HG03025 (cell line): ENCODE measurements around the gene PAK2.
A peak's percentile ranks its signal among the peaks of the same experiment; 100 is the strongest.
"Not testable (repeated sequence)": the region's sequence is repeated elsewhere in the genome, so short reads cannot be mapped to it uniquely, and the experiment has no call there.

Experiments used
- ATAC-seq: cut with Tn5 transposase; IDR thresholded peaks from one replicate; pipeline ENCODE4 v1.9.1; 2021; ENCODE audit warnings: mild to moderate bottlenecking, moderate library complexity; ENCODE audit not compliant: unreplicated experiment, low FRiP score

PAK2 gene

GRCh38 chr3:196739671-196740480 is at the start of gene PAK2:
Gene PAK2 (plus strand): TSS chr3:196739857. CDS start chr3:196782647, 42,790 bp downstream.
- peak; percentile 65 for ATAC-seq

DNA sequence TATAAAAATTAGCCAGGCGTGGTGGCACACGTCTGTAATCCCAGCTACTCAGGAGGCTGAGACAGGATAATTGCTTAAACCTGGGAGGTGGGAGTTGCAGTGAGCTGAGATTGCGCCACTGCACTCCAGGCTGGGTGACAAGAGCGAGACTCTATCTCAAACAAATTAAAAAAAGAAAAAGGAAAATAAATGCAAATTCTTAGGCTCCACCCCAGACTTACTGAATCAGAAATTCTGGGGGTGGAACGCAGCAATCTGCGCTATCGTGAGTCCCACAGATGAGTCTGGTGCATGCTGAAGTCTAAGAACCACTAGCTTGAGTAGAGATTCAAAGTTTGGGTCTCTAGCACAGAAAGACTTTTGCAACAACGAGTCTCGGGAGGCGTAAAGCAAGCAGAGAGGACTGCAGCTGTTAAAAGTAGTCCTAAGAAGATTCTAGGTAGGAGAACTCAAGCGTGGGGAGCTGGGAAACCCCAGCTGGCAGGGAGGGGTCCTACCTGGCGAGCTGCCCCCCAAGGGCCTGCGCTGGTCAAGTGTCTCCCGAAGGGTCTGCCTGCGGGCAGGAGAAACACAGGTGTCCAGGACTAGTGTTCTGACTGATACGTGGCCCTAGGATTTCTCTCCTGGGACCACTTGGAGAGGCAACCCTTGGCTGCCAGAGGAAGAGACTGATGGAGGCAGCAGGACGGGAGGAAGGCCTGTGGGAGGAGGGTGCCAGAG is 49.6 kb upstream of the PAK2 start:
- ATAC-seq, result no peak

- no peak for ATAC-seq
Measured at GRCh38 chr3:196691386-196691785, 48.3 kb upstream of the PAK2 start.

GRCh38 chr3:196694202-196694638 is 45.4 kb upstream of the PAK2 start:
- ATAC-seq, result no peak

DNA sequence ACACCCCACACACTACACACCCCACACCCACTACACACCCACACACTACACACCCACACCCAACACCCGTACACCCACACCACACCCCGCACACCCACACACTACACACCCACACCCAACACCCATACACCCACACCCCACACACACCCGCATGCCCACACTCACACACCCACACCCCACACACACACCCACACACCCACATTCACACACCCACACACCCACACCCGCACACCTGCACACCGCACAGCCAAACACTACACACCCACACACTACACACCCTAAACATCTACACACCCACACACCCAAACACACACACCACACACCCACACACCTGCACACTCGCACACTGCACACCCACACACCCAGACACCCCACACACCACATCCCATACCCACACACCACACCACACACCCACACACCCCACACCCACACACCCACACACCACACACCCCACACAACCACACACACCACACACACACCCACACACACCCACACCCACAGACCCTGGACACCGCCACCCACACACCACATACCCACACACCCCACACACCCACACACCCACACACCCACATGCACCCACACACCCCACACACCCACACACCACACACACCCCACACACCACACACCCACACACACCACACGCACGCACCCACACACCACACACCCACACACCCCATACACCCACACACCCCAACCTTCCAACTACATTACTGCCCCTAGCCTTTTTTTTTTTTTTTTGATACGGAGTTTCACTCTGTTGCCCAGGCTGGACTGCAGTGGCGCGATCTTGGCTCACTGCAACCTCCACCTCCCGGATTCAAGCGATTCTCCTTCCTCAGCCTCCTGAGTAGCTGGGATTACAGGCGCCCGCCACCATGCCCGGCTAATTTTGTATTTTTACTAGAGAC is 44.5 kb upstream of the PAK2 start:
- no peak for ATAC-seq

GRCh38 chr3:196695849-196696226 is 43.8 kb upstream of the PAK2 start:
- ATAC-seq, result no peak

GRCh38 chr3:196697270-196697669 is 42.4 kb upstream of the PAK2 start:
- ATAC-seq, result no peak

- ATAC-seq, result no peak
Measured at GRCh38 chr3:196699749-196700148, 39.9 kb upstream of the PAK2 start.

DNA sequence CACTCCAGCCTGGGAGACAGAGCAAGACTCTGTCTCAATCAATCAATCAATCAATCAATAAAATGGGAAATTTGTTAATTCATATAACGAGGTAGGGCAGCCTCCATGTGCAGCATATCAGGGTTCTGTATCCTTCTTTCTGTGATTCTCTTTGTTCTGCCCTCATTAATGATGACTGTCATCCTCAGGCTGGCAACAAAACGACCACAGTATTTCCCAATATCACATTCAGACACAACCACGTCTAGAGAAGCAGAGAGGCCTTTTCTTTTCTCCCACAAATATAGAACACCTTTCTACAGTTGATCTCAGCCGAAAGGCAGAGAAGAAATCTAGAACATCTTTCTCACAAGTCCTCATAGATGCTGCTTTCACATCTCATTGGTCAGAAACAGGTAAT is 38.9 kb upstream of the PAK2 start:
- ATAC-seq, result no peak

- no peak for ATAC-seq
Measured at GRCh38 chr3:196706327-196706726, 33.3 kb upstream of the PAK2 start.

GRCh38 chr3:196706731-196707130 is 32.9 kb upstream of the PAK2 start:
- ATAC-seq, result no peak

DNA sequence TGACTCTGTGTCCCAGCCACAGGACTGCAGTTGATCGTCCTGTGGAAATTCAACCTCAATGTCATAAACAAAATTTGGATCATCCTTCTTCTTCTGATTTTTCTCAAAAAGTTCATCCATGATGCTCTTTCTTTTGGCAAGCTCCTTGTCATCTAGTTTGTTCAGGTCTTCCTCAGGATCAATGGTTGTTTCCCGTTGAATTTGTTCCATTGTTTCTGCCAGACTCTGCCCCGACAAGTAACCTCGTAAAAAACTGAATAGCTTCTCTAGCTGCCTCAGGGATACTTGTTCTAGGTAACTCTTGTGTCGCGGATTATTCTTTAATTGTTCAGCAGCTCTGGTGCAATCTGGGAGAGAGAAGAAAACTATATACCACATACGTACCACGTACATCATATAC is 32.1 kb upstream of the PAK2 start:
- ATAC-seq, result no peak

DNA sequence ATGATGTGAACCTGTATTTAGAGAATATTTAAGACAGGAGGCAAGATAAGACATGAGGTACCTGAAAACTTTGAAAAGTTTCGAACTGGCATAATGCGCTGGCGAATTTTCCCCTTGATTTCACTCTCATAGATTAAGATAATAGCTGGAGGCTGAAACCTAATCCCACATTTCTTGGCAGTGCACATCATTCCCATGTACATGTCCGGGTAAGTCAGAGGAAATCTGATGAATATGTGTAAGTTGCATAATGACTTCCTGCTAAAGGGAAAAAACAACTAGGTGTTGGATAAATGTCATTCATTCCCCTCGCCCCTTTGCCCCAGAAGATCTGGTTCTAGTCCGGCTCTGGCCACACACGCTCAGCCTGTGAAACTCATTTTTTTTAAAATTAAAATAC is 31.2 kb upstream of the PAK2 start:
- no peak for ATAC-seq

DNA sequence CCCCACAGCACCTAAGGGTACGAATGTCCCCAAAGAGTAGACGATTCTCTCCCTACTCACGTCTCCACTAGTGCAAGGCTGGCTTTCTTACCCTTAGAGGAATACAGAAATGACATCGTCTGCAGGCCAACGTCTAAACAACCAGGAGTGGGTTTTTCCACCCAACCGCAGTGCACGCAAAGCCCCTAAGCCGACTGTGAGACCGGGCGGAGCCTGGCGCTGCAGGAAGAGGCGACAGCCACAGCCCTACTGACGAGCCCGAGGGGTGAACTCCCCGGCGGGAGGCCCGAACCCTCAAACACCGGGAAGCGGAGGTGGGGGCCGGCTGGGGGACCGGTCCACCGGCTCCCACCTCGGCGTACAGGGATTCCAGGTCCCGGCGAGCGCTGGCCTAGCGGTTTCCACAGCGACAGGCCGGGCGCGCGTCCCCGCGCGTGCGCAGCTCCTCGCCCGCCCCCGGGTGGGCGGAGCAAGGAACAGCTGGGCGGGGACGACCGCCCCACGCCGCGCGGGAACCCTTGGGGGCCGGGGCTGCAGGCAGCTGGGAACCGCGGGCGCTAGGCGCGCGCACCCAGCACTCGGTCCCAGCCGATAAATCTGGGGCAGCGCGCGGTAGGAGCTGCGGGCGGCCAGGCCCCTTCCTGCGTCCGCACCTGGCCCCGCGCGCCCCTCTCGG is 27.7 kb upstream of the PAK2 start, which contains the start of the genes CEP19 and PIGX:
Gene CEP19 (minus strand): TSS at position 413 of the 676 bp plus-strand sequence. CDS start 3,593 bp downstream, outside the sequence.
Gene PIGX (plus strand): TSS at position 540 of the 676 bp plus-strand sequence.
- peak; percentile 72 for ATAC-seq

DNA sequence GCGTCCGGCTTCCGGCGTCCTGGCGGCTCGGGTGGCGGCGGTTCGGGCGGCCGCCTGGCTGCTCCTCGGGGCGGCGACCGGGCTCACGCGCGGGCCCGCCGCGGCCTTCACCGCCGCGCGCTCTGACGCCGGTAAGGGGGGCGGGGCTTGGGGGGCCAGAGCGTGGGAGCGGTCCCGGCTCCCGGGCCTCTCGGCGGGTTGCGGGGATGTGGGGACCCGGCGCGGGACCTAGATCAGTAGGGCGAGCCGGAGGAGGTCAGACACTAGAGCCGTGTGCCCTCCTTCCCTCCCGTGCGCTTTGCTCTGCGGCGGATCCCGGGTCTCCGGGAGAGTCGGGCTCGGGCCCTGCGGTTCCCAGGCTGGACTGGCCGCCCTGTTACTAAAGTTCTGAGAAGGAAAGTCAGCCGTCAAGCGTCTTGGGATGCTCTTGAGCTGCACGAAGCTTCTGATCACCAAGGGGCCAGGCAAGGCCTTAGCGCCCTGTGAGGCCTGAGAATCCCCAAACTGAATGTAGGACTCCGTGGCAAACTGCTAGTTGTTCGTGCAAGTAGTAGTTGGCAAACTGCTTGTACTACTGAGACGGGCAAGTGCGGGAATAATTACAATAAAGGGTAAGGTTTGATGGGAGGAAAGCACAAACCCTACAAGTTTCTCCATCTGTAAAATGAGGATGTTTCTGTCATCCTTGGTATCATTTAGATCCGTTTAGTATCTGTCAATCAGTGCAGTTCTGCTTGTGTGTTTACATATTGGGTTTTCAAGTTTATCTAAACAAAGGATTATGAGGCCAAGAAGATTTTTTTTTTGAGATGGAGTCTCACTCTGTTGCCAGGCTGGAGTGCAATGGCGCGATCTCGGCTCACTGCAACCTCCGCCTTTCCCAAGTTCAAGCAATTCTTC is 26.9 kb upstream of the PAK2 start:
- peak; percentile 57 for ATAC-seq

DNA sequence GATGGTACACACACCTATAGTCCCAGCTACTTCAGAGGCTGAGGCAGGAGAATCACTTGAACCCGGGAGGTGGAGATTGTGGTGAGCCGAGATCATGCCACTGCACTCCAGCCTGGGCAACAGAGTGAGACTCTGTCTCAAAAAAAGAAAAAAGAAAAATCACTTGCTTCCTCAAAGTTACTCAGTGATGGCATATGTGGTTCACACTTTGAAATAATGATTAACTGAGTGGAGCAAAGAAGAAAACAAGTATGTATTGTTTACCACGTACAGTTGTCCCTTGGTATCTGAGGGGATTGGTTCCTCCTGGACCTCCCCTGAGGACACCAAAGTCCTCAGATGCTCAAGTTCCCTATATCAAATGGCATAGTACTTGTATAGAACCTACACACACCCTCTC is 22.5 kb upstream of the PAK2 start:
- ATAC-seq, result not testable (repeated sequence)

DNA sequence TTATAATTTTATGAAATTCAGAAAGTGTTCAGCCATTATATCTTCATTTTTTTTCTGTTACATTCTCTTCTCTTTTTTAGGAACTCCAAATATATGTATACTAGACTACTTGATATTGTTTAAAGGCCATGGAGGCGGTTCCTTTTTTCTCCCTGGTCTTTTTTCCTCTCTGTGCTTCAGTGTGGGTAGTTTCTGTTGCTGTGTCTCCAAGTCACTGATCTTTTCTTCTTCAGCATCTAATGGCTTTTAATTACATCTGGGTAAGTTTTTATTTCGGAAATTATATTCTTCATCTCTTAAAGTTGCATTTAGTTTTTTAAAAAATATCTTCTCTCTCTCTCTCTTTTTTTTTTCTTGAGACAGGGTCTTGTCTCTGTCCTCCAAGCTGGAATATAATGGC is 18.6 kb upstream of the PAK2 start:
- no peak for ATAC-seq

DNA sequence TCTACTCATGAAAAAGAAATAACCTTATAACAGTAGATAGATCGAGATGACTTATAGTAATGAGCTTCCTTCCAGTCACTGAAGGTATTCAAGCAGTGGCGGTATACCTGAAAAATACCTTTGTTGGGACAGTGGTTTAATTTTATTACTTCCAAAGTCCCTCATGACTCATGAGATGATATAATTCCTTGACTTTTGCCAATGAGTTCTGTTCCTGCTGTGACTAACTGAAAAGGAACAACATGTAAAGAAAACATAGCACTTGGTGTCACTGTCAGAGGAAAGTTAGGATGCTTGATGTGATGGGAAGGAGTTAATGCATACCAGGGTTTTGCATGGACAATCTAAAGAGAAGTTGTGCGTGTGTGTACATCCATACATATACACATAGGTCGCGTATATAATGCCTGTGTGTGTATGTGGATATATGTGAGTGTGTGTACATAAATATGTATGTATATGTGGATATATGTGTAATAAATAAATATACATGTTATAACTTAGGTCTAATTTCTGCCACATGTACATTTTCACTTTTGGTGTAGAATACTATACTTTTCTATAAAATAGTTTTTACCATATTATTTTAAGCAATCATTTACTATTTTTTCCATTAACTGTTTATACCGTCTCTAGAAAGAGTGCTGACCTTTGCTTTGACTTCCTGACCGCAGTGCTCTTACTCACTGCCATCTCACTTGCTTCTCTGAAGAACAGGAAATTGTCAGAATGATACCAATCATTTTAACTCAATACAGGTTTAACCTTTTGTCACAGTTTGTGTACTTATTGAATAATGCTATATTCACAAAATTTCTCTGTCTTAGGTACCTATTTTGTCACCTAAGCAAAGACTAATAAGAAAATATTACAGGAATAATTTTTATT is 12.6 kb upstream of the PAK2 start:
- no peak for ATAC-seq
